BJ (cell line): ENCODE data around the gene DNAJC7. TPM values are rescaled to one million over a fixed set of nuclear protein-coding genes. Genes with fewer than 3 reads are reported as not detected.

Source experiments
- CTCF ChIA-PET: fragments of 350-600 bp; formaldehyde crosslinking; extraction: SDS; loops from one replicate; lab custom pipeline; 2021; ENCODE audit warnings: antibody characterized with exemption, inconsistent platforms; lab: Yijun Ruan, JAX
- POLR2A ChIA-PET: fragments of 300-600 bp; sonication (Branson Sonifier 250); formaldehyde crosslinking; extraction: SDS; loops from one replicate; lab custom pipeline; 2021; ENCODE audit warnings: antibody characterized with exemption; lab: Charles Lee
- DNase-seq: peaks from one replicate; pipeline ENCODE4 v3.0.0-alpha.2; 2011; ENCODE audit warnings: low read depth
- H3K27me3 ChIP-seq: 2 replicates; pipeline ENCODE4 v1.6.0; 2011; ENCODE audit warnings: low read length; ENCODE audit not compliant: control insufficient read depth, insufficient read depth
- H3K36me3 ChIP-seq: 2 replicates; pipeline ENCODE4 v1.5.1; 2011; ENCODE audit warnings: low read length; ENCODE audit not compliant: control insufficient read depth, insufficient read depth
- H3K4me3 ChIP-seq: 2 replicates; pipeline ENCODE4 v1.5.1; 2011; ENCODE audit warnings: low read depth, mild to moderate bottlenecking, control low read depth, low read length
- CTCF ChIP-seq: IDR thresholded peaks from 2 replicates; pipeline ENCODE4 v1.5.1; 2011; ENCODE audit warnings: low read depth, mild to moderate bottlenecking, control low read depth, inconsistent platforms, low read length, moderate library complexity; ENCODE audit not compliant: insufficient read depth
- polyA plus RNA-seq: library from polyadenylated mRNA; depleted of rRNA; stranded (reverse); fragments of >200 nt; gene quantifications from 2 replicates; pipeline ENCODE4 v1.2.3, GENCODE V29; 2011

DNAJC7 gene
- polyA plus RNA-seq, 1 experiment, result 41.1 TPM

- H3K4me3 ChIP-seq, result no peak overlapping the region
- ChIA-PET POLR2A (no interaction called here), CTCF (interaction anchor here (1.4 to 2.1 kb wide), 3 partner anchors 8 to 19 kb away, joined by 3 to 6 read pairs (median 3); no protein-coding TSS in a partner anchor)
- TF ChIP-seq CTCF, result no peak
- H3K27me3 ChIP-seq, result peaks cover 6% of the 10 kb centered on the region
- no peak for DNase-seq
- H3K36me3 ChIP-seq, result no peaks in the 10 kb centered on the region
Measured at GRCh38 chr17:42060231-42060630, 43.0 kb upstream of the DNAJC7 start.

GRCh38 chr17:42059815-42060214 is 42.6 kb upstream of the DNAJC7 start:
- no peak for DNase-seq
- ChIA-PET CTCF (interaction anchor here (1.4 to 2.1 kb wide), 3 partner anchors 8 to 19 kb away, joined by 3 to 6 read pairs (median 3); no protein-coding TSS in a partner anchor), POLR2A (no interaction called here)
- Histone ChIP-seq H3K36me3 (no peaks in the 10 kb centered on the region), H3K4me3 (no peak overlapping the region), H3K27me3 (peaks cover 10% of the 10 kb centered on the region)
- no peak for TF ChIP-seq CTCF

GRCh38 chr17:42058063-42058462 is 40.8 kb upstream of the DNAJC7 start:
- Histone ChIP-seq H3K27me3 (peaks cover 21% of the 10 kb centered on the region), H3K4me3 (no peak overlapping the region), H3K36me3 (no peaks in the 10 kb centered on the region)
- CTCF ChIA-PET, result interaction anchor here (1.1 to 1.5 kb wide), 2 partner anchors 38 to 44 kb away, joined by 3 to 4 read pairs; partner anchors contain the start of gene NKIRAS2
- POLR2A ChIA-PET, result no interaction called here
- TF ChIP-seq CTCF, result no peak
- no peak for DNase-seq

GRCh38 chr17:42056635-42057034 is 39.4 kb upstream of the DNAJC7 start:
- ChIA-PET POLR2A (no interaction called here), CTCF (interaction anchor here (0.8 to 1.9 kb wide), 3 partner anchors 10 to 45 kb away, joined by 4 to 9 read pairs (median 8); no protein-coding TSS in a partner anchor)
- no peak overlapping the region for H3K4me3 ChIP-seq
- no peak for TF ChIP-seq CTCF
- peaks cover 29% of the 10 kb centered on the region for H3K27me3 ChIP-seq
- DNase-seq, result no peak
- no peaks in the 10 kb centered on the region for H3K36me3 ChIP-seq

- Histone ChIP-seq H3K27me3 (peaks cover 36% of the 10 kb centered on the region), H3K4me3 (no peak overlapping the region), H3K36me3 (no peaks in the 10 kb centered on the region)
- CTCF ChIA-PET, result interaction anchor here (1.1 to 1.9 kb wide), 4 partner anchors 11 to 31 kb away, joined by 4 to 9 read pairs (median 8); no protein-coding TSS in a partner anchor
- DNase-seq, result no peak
- no peak for TF ChIP-seq CTCF
- POLR2A ChIA-PET, result interaction anchor here (0.6 kb wide), 2 partner anchors 73 to 269 kb away, joined by 6 to 9 read pairs; partner anchors contain the start of gene JUP
Measured at GRCh38 chr17:42055496-42055895, 38.3 kb upstream of the DNAJC7 start.
